Sigmoid colon (tissue), 4 donors: ENCODE measurements around the gene PLXNA4.

ENCODE experiments used
- CTCF ChIP-seq, 4 experiments: fragments of 450-650 bp in 3 of 4; fragments of 200-600 bp in 1 of 4; IDR thresholded peaks; one replicate each; pipeline ENCODE4 v1.5.1; 2016 to 2019; ENCODE audit warnings: antibody characterized with exemption in 4 of 4, mild to moderate bottlenecking in 3 of 4, moderate library complexity in 2 of 4
- EP300 ChIP-seq, 4 donors: sonication (generic); formaldehyde crosslinking; IDR thresholded peaks; one replicate each; pipeline ENCODE4 v1.6.1; 2017; ENCODE audit warnings: antibody characterized with exemption in 4 of 4

- no peak for TF ChIP-seq EP300 (IDR thresholded peaks at IDR 0.05)
- TF ChIP-seq CTCF (IDR thresholded peaks at IDR 0.05), result no peak
These were observed 459.9 kb downstream of the PLXNA4 start for GRCh38 chr7:132116369-132116768.
